HG03025 (cell line): ENCODE measurements around the gene SLC35F3.
A peak's percentile ranks its signal among the peaks of the same experiment; 100 is the strongest.
"Not testable (repeated sequence)": the region's sequence is repeated elsewhere in the genome, so short reads cannot be mapped to it uniquely, and the experiment has no call there.

Experiments used
- ATAC-seq: cut with Tn5 transposase; IDR thresholded peaks from one replicate; pipeline ENCODE4 v1.9.1; 2021; ENCODE audit warnings: mild to moderate bottlenecking, moderate library complexity; ENCODE audit not compliant: unreplicated experiment, low FRiP score

Gene SLC35F3

GRCh38 chr1:234240680-234241079 lies 336.2 kb downstream of the SLC35F3 start:
- no peak for ATAC-seq

GRCh38 chr1:234241941-234242490 lies 337.5 kb downstream of the SLC35F3 start:
- ATAC-seq: no peak

- ATAC-seq: no peak
Observed at GRCh38 chr1:234243521-234244260, 339.2 kb downstream of the SLC35F3 start.

DNA sequence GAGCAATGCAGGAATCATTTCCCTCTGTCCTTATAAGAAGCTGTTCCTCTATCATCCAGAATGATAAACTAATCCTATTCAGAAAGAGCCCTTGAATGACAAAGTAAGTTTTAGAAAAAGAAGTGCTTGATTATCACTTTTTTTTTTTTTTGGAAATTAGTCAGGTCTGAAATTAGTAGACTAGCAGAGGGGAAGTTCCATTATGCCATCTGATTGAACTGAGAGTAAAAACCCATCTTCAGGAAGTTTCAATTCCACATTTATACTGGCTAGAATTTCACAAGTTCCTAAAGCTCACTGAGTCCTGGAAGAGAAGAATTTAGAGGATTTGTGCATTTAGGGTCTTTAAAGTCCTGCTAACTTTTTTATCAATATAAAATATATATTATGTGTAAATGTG lies 340.0 kb downstream of the SLC35F3 start:
- no peak for ATAC-seq

GRCh38 chr1:234246638-234247116 lies 342.2 kb downstream of the SLC35F3 start:
- ATAC-seq: peak; percentile 90

GRCh38 chr1:234247746-234248145 lies 343.3 kb downstream of the SLC35F3 start:
- ATAC-seq: not testable (repeated sequence)

- ATAC-seq: no peak
Observed at GRCh38 chr1:234250747-234251146, 346.3 kb downstream of the SLC35F3 start.

DNA sequence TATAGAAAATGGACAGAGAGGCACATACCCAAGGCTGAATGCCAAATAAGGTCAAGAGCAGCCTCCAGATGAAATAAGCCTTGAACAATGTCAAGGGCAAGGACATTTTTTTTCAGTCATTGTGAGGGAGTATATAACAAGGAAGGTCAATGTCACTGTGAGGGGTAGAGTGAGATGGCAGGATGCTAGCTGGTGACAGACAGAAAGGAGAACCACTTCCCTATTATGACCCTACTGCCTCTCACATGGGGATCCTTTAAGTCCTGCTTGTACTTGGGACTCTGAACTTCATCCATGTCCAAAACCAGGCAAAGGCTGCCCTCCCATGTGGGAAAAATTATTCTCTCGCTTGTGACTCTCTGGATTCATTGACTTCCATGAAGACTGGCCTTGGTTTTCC lies 349.3 kb downstream of the SLC35F3 start:
- no peak for ATAC-seq

DNA sequence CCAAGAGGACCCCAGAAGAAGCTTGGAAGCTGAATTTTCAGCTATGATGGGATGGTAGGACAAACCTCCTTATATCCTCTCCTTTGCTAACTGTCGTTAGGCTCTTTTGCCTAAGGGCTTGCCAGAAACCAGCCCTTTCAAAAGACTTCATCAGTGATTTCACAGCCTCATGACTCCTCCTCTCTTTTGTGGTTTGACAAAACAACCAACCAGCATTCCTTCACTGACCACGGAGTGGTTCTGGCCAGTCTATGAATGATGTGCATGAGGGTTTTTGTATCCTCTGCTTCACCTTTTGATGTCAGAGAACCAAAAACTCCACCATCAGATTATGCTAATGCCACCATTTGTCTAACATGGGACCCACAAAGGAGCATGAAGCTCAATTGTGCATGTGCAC lies 351.9 kb downstream of the SLC35F3 start:
- ATAC-seq: no peak

GRCh38 chr1:234258071-234258470 lies 353.6 kb downstream of the SLC35F3 start:
- ATAC-seq: no peak

GRCh38 chr1:234260578-234260977 lies 356.1 kb downstream of the SLC35F3 start:
- no peak for ATAC-seq

GRCh38 chr1:234261545-234261944 lies 357.1 kb downstream of the SLC35F3 start:
- ATAC-seq: no peak

- no peak for ATAC-seq
Observed at GRCh38 chr1:234262007-234262753, 357.7 kb downstream of the SLC35F3 start.

- no peak for ATAC-seq
Observed at GRCh38 chr1:234262754-234263105, 358.3 kb downstream of the SLC35F3 start.

DNA sequence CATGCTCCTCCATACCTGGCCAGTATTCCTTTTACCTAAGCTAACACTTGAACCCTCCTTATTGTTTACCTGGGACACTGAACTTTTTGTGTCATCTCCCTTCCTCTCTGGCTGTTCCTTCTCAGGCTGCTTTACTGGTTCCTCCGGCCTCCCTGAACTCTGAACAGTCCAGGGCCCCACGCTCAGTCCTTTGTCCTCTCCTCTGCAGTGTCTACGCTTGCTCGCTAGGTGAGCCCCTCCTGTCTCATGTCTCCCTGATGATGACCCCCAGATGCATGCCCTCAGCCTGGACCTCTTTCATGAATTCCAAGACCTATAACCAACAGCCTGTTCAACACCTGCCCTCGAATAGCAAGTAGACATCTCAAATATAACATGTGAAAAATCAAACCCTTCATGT lies 360.4 kb downstream of the SLC35F3 start:
- ATAC-seq: no peak

GRCh38 chr1:234265321-234265720 lies 360.8 kb downstream of the SLC35F3 start:
- ATAC-seq: no peak

- no peak for ATAC-seq
Observed at GRCh38 chr1:234265861-234266260, 361.4 kb downstream of the SLC35F3 start.

DNA sequence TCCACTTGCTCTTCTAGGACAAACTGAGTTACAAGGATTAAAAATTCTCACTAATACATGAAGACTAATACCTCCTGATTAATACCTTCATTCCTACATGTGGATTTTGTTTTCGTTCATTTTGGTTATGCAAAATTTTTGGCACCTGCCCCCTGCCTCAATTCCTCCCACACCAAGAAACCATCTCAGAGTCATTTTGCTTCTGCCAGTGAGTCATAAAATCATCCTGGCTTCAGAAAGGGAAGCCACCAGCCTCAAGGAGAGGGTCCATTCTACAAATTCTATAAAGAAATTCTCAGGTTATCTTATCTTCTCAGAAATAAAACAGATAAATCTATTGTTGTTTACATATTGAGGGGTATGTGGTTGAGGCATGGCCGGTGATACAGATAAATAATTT lies 365.6 kb downstream of the SLC35F3 start:
- ATAC-seq: no peak

GRCh38 chr1:234270581-234271242 lies 366.2 kb downstream of the SLC35F3 start:
- ATAC-seq: no peak

DNA sequence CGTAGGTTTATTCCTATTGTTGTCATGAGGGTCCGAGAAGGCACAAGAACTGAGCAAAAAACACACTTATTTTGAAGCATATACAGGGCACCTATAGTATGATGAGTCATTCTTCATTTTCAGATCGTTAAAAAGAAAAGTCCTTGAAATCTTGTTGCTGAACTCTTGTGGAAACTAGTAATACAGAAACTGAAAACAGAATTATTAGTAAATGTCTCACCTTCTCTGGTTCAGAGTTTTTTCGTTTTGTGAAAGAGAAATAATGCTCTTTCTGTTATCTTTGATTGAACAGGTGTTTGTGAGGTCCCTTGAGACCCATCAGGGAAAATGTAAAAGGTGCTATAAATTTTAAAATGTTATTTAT lies 366.7 kb downstream of the SLC35F3 start:
- peak; percentile 86 for ATAC-seq

- ATAC-seq: no peak
Observed at GRCh38 chr1:234272656-234273312, 368.3 kb downstream of the SLC35F3 start.
